ENCODE measurements around the gene NME8.

The NME8 gene

GRCh38 chr7:37943905-37944736, 95.7 kb downstream of the NME8 start:
- no peak for DNase-seq

DNA sequence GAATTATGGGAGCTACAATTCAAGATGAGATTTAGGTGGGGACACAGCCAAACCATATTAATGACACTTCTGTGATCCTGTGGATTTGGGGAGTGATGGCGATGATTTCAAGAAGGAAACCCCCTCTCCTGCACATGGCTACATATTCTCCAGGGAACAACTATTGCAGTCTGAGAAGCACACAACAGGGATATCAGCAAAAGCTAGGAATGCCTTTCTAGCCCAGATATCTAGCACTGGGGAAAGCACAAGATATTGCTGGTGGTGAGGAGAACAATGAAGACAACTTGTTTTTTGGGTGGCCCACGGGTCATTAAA, 96.3 kb downstream of the NME8 start:
- DNase-seq: no peak

GRCh38 chr7:37945336-37945735, 96.9 kb downstream of the NME8 start:
- DNase-seq: no peak

DNA sequence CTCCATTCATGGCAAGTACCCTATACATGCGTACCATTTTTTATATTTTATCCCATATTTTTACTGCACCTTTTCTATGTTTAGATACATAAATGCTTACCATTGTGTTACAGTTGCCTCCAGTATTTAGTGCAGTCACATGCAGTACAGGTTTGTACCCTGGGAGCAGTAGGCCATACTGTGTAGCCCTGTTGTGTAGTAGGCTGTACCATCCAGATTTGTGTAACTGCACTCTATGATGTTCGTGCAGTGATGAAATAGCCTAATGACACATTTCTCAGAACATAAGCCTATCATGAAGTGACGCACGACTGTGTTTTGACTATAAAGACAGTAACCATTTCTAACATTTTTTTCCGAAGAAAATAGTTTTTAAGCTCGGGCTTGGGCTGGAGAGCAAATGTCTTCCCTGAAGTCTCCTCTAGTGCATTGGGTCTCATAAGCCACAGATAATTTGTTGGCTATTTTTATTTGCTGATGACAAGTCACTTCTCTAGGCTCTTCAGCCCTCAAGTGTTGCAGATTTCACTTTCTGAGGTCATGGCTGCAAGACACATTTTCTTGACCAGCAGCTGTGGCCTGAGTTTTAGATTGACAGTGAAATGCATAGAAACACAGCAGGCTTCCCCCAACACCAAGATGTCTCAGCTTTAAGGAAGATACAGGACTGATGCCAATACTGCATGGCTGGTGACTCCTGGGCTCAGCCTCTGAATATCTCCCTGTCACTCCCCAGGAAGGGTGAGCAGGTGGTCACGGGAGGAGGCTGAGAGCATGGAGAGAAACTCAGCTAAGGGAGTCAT, 98.9 kb downstream of the NME8 start:
- no peak for DNase-seq

DNA sequence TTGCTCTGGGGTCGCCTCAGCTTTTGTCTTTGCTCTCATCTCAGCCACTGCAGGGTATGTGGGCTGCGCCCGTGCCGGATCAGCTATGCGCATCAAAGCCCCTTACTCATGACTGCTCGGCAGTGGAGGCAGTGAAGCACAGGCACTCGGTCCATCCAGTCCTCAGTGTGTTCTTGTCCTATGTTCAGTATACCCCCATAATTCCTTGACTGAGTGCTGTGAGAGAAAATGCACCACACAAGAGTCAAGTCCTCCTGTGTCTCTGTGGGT, 99.5 kb downstream of the NME8 start:
- DNase-seq: no peak
